VCaP (cell line): ENCODE results near the gene TRIM8.
A peak's percentile ranks its signal among the peaks of the same experiment; 100 is the strongest.
"Not testable (repeated sequence)": the region's sequence is repeated elsewhere in the genome, so short reads cannot be mapped to it uniquely, and the experiment has no call there.

ENCODE experiments used
- H3K27ac ChIP-seq: fragments of 450-650 bp; 2 replicates; pipeline ENCODE4 v1.5.1; 2017
- TF ChIP-seq, protein P1 (sequence below): fragments of 450-650 bp; conservative IDR thresholded peaks from 2 replicates; pipeline ENCODE4 v1.5.1; 2017; ENCODE audit warnings: mild to moderate bottlenecking, moderate library complexity

TRIM8 gene

DNA sequence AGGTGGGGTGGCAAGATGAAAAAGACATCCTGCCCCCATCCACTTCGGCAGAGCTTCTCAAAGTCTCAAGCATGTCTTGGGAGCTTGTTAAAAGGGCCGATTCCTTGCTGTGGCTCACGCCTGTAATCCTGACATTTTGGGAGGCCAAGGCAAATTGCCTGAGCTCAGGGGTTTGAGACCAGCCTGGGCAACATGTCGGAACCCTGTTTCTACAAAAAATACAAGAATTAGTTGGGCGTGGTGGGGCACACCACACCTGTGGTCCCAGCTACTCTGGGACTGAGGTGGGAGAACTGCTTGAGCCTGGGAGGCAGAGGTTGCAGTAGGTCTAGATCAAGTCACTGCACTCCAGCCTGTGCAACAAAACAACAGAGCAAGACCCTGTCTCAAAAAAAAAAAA is 14.5 kb downstream of the TRIM8 start:
- peak overlapping the region; percentile 88 for H3K27ac ChIP-seq

DNA sequence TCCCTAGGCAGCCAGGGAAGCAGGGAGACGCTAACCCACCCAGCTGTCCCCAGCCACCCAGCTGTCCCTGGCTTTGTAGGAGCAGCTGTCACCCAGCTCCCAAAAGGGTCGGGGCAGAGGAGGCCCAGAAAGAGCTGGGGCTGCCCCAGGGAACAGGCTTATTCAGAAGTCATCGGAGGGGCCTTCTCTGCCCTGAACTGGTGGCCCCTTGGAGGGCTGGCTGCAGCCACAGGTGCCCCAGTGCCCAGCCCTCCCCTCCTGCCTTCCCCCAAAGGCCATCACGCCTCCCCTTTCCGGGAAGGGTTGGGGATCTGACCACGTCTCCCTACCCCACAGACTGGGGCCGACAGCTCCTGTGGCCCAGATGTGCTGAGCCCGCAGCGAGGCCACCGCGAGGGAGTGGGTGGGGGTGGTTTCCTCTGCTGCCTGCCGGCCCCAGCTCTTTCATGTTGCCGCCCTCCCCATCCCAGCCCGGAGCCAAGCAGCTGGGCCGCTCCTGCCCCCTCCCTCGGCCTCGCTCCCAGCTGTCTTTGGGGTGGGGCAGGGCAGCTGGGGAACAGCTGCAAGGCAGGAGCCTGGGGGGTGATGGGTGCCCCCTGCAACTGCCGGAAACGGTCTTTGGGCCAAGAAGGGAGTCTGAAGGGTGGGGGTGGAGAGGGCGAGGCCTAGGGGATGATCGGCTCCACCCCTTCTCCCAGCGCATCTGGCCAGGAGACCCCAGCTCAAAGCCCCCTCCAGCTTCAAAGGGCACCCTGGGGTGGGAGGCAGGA is 16.8 kb downstream of the TRIM8 start:
- peak overlapping the region; percentile 88; the same call in 1 of the 2 replicates for H3K27ac ChIP-seq

More for the DNA sequence above, 14.5 kb downstream of the TRIM8 start:
- TF ChIP-seq, protein P1, sequence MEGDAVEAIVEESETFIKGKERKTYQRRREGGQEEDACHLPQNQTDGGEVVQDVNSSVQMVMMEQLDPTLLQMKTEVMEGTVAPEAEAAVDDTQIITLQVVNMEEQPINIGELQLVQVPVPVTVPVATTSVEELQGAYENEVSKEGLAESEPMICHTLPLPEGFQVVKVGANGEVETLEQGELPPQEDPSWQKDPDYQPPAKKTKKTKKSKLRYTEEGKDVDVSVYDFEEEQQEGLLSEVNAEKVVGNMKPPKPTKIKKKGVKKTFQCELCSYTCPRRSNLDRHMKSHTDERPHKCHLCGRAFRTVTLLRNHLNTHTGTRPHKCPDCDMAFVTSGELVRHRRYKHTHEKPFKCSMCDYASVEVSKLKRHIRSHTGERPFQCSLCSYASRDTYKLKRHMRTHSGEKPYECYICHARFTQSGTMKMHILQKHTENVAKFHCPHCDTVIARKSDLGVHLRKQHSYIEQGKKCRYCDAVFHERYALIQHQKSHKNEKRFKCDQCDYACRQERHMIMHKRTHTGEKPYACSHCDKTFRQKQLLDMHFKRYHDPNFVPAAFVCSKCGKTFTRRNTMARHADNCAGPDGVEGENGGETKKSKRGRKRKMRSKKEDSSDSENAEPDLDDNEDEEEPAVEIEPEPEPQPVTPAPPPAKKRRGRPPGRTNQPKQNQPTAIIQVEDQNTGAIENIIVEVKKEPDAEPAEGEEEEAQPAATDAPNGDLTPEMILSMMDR = no peak

DNA sequence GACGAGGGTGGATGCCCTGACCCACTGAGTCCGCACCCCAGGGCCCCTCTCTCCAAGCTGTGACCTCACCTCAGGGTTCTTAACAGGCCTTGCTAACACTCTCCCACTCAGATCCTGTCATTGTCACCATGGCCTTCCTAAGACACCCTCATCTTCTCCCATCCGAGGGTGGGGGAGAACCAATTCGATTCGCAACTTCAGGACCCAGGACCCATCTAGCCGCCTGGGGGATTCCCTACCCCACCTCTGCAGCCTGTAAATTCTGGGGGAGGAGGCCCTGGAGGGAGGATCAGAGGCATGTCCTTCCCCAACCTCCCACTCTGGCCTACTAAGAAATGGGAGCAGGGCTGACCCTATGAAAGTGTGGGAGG is 17.4 kb downstream of the TRIM8 start:
- TF ChIP-seq, protein P1 = no peak
- H3K27ac ChIP-seq = no peak overlapping the region

More for the DNA sequence above, 16.8 kb downstream of the TRIM8 start:
- TF ChIP-seq, protein P1 = no peak

DNA sequence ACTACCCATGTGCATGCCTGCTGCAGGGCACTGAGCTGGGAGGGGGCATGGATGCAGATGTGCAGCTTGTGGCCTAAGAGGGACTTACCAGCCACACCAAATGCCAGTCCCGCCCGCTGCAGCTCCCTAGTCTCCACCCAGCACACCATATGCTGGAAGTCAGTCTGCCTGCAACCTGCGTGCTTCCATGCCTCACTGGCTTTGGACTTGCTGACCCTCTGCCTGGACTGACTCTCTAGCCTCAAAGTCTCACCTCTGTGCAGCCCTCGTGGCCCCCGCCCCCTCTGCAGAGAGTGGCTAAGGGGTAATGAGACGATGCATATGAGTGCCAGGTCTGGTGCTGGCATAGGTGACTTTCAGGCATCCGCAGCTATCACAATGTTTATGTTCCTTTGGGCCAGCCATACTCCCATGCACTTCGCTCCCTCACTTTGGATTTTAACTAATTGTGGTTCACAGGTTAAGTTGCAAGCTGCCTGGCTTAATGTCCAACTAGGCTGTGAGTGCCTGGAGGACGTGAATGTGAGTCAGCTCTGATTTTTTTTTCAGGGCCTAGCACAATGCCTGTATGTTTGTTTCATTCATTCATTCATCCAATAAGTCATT is 21.7 kb downstream of the TRIM8 start:
- TF ChIP-seq, protein P1 = no peak

DNA sequence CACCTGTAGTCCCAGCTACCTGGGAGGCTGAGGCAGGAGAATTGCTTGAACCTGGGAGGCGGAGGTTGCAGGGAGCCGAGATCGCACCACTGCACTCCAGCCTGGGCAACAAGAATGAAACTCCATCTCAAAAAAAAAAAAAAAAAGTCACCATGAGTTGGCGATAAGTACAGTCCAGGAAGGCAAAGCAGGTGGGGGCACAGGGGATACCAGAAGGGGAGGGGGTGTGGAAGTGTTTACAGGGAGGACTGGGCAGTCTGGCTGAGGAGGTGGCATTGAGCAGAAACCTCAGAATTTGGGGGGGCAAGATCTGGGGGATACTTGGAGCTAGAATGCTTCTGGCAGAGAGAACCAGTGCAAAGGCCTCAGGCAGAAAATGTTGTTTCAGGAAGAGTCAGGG is 23.1 kb downstream of the TRIM8 start:
- not testable (repeated sequence) for H3K27ac ChIP-seq

More for the DNA sequence above, 21.7 kb downstream of the TRIM8 start:
- H3K27ac ChIP-seq = no peak overlapping the region

DNA sequence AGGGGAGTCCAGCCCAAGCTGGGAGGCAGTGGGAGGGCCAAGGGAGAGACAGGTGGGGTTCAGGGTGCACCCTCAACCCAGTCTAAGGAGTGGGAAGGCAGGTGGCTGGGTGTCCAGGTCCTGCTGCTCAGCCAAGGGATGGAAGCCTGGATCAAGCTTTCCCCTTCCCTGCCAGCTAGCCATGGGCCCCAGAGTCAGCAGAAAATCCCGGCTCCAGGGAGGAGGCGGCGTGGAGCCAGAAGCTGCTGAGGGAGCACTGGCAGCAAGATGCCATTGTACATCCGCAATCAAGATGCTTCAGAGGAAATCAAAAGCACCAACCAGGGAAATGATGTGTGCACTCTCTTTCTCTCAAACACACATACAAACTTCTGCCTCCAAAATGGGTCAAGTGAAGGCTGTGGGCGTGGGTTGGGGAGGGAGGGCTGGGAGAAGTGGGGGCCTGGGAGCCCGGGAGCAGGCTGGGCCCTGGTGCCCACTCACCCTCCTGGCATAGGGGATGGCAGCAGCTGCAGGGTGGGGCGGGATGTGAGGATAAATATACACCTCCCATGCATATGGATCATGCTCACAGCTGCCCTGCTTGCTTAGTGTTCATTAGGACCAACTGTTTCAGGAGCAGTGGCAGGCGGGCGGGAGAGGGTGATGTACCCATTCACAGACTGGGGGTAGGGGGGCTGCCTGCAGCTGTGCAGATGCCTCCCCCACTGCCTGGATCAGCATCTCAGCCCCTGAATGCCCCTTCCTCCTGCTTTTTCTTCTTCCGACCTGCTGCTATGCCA is 24.2 kb downstream of the TRIM8 start:
- TF ChIP-seq, protein P1 = no peak
- no peak overlapping the region for H3K27ac ChIP-seq

DNA sequence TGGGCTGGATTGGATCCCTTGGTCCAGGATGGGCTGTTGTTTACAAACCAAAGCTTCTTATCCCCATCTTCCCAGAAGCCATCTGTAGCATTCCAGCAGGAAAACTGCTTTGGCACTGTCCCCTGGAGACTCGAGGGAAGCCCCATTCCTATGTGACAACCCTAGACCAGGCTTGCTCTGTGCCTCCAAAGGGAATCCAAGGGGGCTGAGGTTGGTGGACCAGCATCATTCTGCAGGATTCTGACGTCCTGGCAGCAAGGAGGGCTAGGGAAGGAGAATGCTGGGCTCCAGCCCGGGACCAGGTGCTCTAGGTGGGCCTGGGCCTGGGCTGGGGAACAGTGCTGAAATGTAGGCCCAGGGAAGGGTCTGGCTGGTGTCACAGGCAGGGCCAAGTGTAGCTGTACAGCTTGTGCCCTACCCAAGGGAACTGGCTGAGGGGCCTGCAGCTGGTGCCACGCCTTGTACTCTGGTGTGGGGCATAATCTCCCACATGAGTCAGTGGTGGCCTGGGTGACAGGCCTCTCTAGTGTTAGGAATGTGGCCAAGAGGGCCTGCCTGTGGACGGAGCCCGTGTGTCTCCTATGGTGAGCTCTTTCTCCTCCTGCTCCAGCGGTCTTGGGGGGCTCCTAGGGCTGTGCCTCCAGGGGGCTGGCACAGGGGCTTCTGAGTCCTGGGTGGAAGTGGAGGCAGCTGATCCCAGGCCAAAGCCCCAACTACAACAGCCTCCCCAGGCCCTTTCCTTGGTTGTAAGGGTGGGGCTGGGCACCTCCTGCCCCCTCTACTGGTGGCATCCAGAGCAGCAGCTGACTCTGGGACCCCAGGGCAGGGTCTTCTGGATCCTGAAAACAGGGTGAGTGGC is 25.2 kb downstream of the TRIM8 start:
- TF ChIP-seq, protein P1 = no peak; the same call in 1 of the 2 replicates
- H3K27ac ChIP-seq = no peak overlapping the region
